HG03064 (cell line): ENCODE measurements around the gene MEIS3.
"Not testable (repeated sequence)": the region's sequence is repeated elsewhere in the genome, so short reads cannot be mapped to it uniquely, and the experiment has no call there.

Experiments
- ATAC-seq: cut with Tn5 transposase; IDR thresholded peaks from one replicate; pipeline ENCODE4 v1.9.1; 2021; ENCODE audit warnings: low read depth; ENCODE audit not compliant: unreplicated experiment

Gene MEIS3

GRCh38 chr19:47417107-47417745, 2.1 kb downstream of the MEIS3 start:
- no peak for ATAC-seq

- no peak for ATAC-seq
Measured at GRCh38 chr19:47416643-47416985, 2.7 kb downstream of the MEIS3 start.

- ATAC-seq = no peak
Measured at GRCh38 chr19:47415953-47416642, 3.2 kb downstream of the MEIS3 start.

DNA sequence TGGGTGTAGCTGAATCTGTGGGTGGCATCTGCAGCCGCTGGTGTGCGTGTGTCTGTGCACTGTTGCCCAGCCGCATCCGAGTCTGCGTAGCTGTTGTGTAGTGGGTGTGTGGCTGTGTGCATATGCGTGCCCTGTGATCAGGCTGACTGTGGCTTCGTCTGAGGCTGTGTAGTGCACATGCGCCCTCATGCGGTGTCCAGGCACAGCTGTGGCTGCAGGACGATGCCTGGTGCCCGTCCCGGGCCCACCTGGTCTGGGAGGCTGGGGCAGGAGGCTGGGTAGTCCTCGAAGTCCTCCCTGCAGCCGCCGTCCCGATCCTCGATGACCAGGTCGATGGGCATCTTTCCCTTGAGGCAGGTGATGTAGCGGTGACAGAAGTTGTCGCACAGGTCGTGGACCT, 4.9 kb downstream of the MEIS3 start:
- ATAC-seq = no peak

DNA sequence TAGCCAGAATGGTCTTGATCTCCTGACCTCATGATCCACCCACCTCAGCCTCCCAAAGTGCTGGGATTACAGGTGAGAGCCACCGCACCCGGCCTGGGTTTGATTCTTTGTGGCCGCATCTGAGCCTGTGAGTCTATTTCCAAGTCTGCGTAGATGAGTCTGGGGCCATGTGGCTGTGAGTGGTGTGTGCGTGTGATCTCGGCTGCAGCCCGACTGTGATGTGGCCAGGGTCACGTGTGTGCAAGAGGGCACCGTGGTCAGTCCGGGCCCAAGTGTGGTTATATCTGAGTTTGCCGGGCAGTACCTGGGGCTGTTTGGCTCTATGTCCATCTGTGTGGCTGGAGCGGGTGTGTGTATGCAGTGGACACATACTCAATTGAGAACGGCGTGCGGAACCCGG, 5.4 kb downstream of the MEIS3 start:
- no peak for ATAC-seq

GRCh38 chr19:47411696-47412095, 7.6 kb downstream of the MEIS3 start:
- ATAC-seq = not testable (repeated sequence)

- no peak for ATAC-seq
Measured at GRCh38 chr19:47411101-47411500, 8.2 kb downstream of the MEIS3 start.

GRCh38 chr19:47408156-47408938, 11.0 kb downstream of the MEIS3 start:
- ATAC-seq = no peak

GRCh38 chr19:47407417-47407774, 11.9 kb downstream of the MEIS3 start:
- no peak for ATAC-seq

- ATAC-seq = no peak
Measured at GRCh38 chr19:47406711-47407416, 12.5 kb downstream of the MEIS3 start.

- no peak for ATAC-seq
Measured at GRCh38 chr19:47405854-47406417, 13.4 kb downstream of the MEIS3 start.

GRCh38 chr19:47405197-47405550, 14.2 kb downstream of the MEIS3 start:
- ATAC-seq = no peak

DNA sequence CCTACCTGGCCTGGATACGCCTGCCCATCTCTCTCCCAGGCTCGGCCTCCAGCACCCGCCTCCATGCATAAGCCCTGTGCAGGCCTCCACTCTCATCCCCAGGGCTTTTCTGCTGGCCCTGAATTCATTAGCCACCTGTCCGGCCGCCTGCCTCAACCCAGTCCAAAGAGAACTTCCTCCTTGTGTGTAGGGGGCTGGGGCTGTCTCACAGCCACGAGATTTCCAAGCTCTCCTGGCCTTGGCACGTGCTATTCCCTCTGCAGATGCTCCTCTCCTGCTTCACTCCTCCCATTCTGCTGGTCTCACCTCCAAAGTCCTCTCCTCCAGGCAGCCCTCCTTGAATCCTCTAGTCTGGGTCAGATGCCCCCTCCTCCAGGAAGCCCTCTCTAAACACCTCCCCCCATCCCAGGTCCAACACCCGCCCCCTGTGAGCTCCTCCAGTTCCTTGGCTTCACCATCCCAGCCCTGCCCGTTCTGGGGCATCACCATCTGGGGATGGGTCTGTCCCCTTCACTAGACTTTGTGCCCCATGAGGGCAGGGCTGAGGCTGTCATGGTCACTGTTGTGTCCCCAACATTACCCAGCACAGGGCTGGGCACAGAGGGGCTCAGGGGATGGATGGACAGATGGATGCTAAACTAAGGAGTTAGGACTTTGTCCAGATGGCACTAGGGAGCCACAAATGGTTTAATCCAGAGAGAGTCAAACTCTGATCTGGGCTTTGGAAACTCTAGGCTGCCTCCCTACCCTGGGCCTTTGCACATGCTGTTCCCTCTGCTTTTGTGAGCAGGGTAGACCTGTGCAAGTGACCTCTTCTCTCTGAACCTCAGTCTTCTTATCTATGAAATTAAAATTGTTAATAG, 14.8 kb downstream of the MEIS3 start:
- no peak for ATAC-seq

- no peak for ATAC-seq
Measured at GRCh38 chr19:47402504-47402903, 16.8 kb downstream of the MEIS3 start.

- no peak for ATAC-seq
Measured at GRCh38 chr19:47398707-47399597, 20.4 kb downstream of the MEIS3 start.

DNA sequence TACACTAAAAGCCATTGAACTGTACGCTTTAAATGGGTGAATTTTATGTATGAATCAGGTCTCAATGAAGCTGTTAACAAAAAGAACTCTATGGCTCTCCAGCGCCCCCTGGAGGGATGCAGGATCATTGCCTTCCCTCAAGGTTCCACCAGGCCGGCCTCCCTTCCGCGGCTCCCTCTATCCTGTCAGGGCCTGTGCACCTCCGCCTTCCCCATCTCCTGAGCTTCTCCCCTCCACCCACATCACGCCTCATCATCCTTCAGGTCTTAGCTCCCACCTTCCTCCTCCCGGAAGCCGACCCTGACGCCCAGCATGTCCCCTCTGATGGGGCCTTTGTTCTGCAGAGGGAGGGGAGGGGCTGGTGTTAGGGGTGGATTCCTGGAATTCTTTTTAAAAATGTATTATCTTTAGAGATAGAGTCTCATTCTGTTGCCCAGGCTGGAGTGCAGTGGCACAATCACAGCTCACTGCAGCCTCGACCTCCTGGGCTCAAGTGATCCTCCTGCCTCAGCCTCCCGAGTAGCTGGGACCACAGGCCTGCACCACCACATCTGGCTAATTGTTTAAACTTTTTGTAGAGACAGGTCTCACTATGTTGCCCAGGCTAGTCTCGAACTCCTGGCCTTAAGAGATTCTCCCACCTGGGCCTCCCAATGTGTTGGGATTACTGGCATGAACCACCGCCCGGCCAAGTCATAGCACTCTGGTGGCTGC, 27.7 kb downstream of the MEIS3 start:
- ATAC-seq = no peak

GRCh38 chr19:47390533-47391488, 28.5 kb downstream of the MEIS3 start:
- no peak for ATAC-seq
